ENCODE results near the gene SPRYD3.

- TF ChIP-seq, protein P1, sequence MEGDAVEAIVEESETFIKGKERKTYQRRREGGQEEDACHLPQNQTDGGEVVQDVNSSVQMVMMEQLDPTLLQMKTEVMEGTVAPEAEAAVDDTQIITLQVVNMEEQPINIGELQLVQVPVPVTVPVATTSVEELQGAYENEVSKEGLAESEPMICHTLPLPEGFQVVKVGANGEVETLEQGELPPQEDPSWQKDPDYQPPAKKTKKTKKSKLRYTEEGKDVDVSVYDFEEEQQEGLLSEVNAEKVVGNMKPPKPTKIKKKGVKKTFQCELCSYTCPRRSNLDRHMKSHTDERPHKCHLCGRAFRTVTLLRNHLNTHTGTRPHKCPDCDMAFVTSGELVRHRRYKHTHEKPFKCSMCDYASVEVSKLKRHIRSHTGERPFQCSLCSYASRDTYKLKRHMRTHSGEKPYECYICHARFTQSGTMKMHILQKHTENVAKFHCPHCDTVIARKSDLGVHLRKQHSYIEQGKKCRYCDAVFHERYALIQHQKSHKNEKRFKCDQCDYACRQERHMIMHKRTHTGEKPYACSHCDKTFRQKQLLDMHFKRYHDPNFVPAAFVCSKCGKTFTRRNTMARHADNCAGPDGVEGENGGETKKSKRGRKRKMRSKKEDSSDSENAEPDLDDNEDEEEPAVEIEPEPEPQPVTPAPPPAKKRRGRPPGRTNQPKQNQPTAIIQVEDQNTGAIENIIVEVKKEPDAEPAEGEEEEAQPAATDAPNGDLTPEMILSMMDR (IDR thresholded peaks at IDR 0.05): no peak
- TF ChIP-seq POLR2A (IDR thresholded peaks at IDR 0.05): no peak
Observed at GRCh38 chr12:53115891-53116648, 36.9 kb upstream of the SPRYD3 start.

Measured in uterus (tissue), 2 donors.